Suprapubic skin (tissue), 4 donors: Measurements from ENCODE around the gene RBPMS2.

Experiments
- CTCF ChIP-seq, 2 donors: fragments of 200-600 bp in 1 of 2; fragments of 450-650 bp in 1 of 2; sonication (generic) in 1 of 2; IDR thresholded peaks; one replicate each; pipeline ENCODE4 v1.5.1; 2016 to 2019; ENCODE audit warnings: antibody characterized with exemption in 2 of 2, mild to moderate bottlenecking in 1 of 2, moderate library complexity in 1 of 2
- EP300 ChIP-seq: sonication (generic); formaldehyde crosslinking; IDR thresholded peaks from one replicate; pipeline ENCODE4 v1.6.1; 2017; ENCODE audit warnings: antibody characterized with exemption
- POLR2A ChIP-seq, 2 donors: fragments of 450-650 bp; IDR thresholded peaks; one replicate each; pipeline ENCODE4 v1.6.1; 2017; ENCODE audit warnings: antibody characterized with exemption in 2 of 2, mild to moderate bottlenecking in 2 of 2, moderate library complexity in 2 of 2
- POLR2AphosphoS5 ChIP-seq, 3 donors: sonication (generic); formaldehyde crosslinking; IDR thresholded peaks; one replicate each; pipeline ENCODE4 v1.6.1; 2017; ENCODE audit warnings: antibody characterized with exemption in 3 of 3

- no peak for TF ChIP-seq CTCF (IDR thresholded peaks at IDR 0.05)
- no peak for TF ChIP-seq POLR2AphosphoS5 (IDR thresholded peaks at IDR 0.05)
- TF ChIP-seq POLR2A (IDR thresholded peaks at IDR 0.05), result no peak
- no peak for TF ChIP-seq EP300
Observed at GRCh38 chr15:64701482-64702184, 73.8 kb downstream of the RBPMS2 start.
